Upper lobe of left lung (tissue), 6 donors: ENCODE results near the gene GCH1. TPM values are rescaled to one million over a fixed set of nuclear protein-coding genes. Genes with fewer than 3 reads are reported as not detected.

Experiments used
- ATAC-seq, 2 donors: fragments of 200-7000 bp; cut with Tn5 transposase; one replicate each; pipeline ENCODE4 v1.9.1; 2022; ENCODE audit warnings: mild to moderate bottlenecking in 2 of 2, moderate library complexity in 2 of 2; ENCODE audit not compliant: low FRiP score in 2 of 2
- DNase-seq, 2 donors: peaks; one replicate each; pipeline ENCODE4 v3.0.0-alpha.2; 2019 to 2020
- H3K27ac ChIP-seq, 4 donors: fragments of 200-600 bp; sonication (generic); one replicate each; pipeline ENCODE4 v1.5.1; 2016 to 2019
- H3K27me3 ChIP-seq, 4 donors: fragments of 200-600 bp; sonication (generic); one replicate each; pipeline ENCODE4 v1.5.1; 2017 to 2019
- H3K36me3 ChIP-seq, 4 donors: fragments of 200-600 bp; sonication (generic); one replicate each; pipeline ENCODE4 v1.5.1; 2016 to 2019
- H3K4me1 ChIP-seq, 4 donors: fragments of 200-600 bp; sonication (generic); one replicate each; pipeline ENCODE4 v1.5.1; 2018 to 2019
- H3K4me3 ChIP-seq, 4 donors: fragments of 200-600 bp; sonication (generic); one replicate each; pipeline ENCODE4 v1.5.1; 2017 to 2019; ENCODE audit warnings: mild to moderate bottlenecking in 2 of 4, moderate library complexity in 1 of 4
- H3K9me3 ChIP-seq, 4 donors: fragments of 200-600 bp; sonication (generic); one replicate each; pipeline ENCODE4 v1.5.1; 2018 to 2019
- EP300 ChIP-seq, 4 donors: sonication (generic); formaldehyde crosslinking; IDR thresholded peaks; one replicate each; pipeline ENCODE4 v1.5.1; 2017; ENCODE audit warnings: antibody characterized with exemption in 4 of 4, control low read depth in 2 of 4
- POLR2A ChIP-seq, 4 donors: fragments of 450-650 bp; IDR thresholded peaks; one replicate each; pipeline ENCODE4 v1.5.1; 2016 to 2017; ENCODE audit warnings: antibody characterized with exemption in 4 of 4, mild to moderate bottlenecking in 2 of 4
- POLR2AphosphoS5 ChIP-seq, 2 donors: sonication (generic); formaldehyde crosslinking; IDR thresholded peaks; one replicate each; pipeline ENCODE4 v1.5.1; 2017; ENCODE audit warnings: antibody characterized with exemption in 2 of 2
- WGBS, 2 donors: methylation state at CpG; one replicate each; pipeline ENCODE4 v1.1.5; 2017 to 2018; 5-methylcytosine and 5-hydroxymethylcytosine counted together
- total RNA-seq, 6 donors: library from RNA; depleted of rRNA in 4 of 6; stranded (reverse); fragments of >200 nt in 4 of 6; gene quantifications; one replicate each; pipeline versions ENCODE4 v1.1.0 to v1.2.1, GENCODE V29; 2016 to 2021
- TF ChIP-seq, protein P1 (sequence below), 6 experiments: fragments of 450-650 bp in 4 of 6; fragments of 200-600 bp in 2 of 6; sonication (generic) in 2 of 6; IDR thresholded peaks; one replicate each; pipeline ENCODE4 v1.5.1; 2016 to 2019; ENCODE audit warnings: antibody characterized with exemption in 6 of 6
- donor health status: DM: no; HTN: no; CAD: no; lungs with moderate emphysema.
- donor health status: DM: no; HTN: yes; CAD: no; lungs with severe emphysema.

The GCH1 gene
- total RNA-seq, 6 donors from 2014 or later: 7.9 to 26.3 (median 19.5) TPM

DNA sequence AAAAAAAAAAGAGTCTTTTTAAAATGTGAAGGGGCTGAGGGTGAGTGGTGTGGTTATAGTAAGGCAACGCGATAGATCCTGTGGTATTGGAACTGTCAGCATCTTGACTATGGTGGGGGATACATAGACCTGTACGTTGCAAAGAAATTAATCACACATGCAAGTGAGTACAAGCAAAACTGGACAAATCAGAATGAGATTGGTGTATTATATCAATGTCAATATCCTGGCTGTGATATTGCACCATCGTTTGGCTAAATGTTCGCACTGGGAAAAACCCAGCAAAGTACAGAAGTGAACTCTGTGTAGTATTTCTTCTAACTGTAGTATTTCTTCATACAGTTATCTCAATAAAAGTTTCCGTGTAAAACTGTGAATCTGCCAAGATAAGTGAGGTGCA is 67.9 kb downstream of the GCH1 start:
- TF ChIP-seq, protein P1, sequence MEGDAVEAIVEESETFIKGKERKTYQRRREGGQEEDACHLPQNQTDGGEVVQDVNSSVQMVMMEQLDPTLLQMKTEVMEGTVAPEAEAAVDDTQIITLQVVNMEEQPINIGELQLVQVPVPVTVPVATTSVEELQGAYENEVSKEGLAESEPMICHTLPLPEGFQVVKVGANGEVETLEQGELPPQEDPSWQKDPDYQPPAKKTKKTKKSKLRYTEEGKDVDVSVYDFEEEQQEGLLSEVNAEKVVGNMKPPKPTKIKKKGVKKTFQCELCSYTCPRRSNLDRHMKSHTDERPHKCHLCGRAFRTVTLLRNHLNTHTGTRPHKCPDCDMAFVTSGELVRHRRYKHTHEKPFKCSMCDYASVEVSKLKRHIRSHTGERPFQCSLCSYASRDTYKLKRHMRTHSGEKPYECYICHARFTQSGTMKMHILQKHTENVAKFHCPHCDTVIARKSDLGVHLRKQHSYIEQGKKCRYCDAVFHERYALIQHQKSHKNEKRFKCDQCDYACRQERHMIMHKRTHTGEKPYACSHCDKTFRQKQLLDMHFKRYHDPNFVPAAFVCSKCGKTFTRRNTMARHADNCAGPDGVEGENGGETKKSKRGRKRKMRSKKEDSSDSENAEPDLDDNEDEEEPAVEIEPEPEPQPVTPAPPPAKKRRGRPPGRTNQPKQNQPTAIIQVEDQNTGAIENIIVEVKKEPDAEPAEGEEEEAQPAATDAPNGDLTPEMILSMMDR (IDR thresholded peaks at IDR 0.05): no peak
- TF ChIP-seq EP300 (IDR thresholded peaks at IDR 0.05) (no peak), POLR2AphosphoS5 (IDR thresholded peaks at IDR 0.05) (no peak), POLR2A (IDR thresholded peaks at IDR 0.05) (no peak)
- ATAC-seq (no peak), DNase-seq (no peak)
- H3K27ac ChIP-seq: no peak overlapping the region
- H3K27me3 ChIP-seq: no peaks in the 10 kb centered on the region
- H3K36me3 ChIP-seq: no peaks in the 10 kb centered on the region
- H3K4me1 ChIP-seq: peaks cover 0 to 8% (median under 1%) of the 10 kb centered on the region in 4 donors
- H3K9me3 ChIP-seq: no peaks in the 10 kb centered on the region
- WGBS, 2 donors: 85 to 88% methylated on average over 6 of the region's 6 CpGs
- H3K4me3 ChIP-seq: no peak overlapping the region

DNA sequence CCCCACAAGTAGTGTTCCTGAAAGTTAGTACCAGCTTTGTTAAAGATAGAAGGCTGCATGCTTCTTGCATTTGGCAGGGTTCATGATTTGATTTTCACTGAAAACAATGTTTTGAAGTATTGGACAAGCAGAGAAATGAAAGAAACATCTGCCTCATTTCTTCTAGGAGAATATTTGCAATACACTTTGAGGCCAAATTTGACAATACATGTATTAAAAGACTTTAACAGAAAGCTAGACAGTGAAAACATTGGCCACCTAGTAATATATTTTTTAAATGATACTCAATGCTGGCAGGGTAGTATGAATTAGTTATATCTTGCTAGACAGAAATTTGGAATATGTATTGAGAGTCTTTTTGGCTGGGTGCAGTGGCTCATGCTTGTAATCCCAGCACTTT is 68.5 kb downstream of the GCH1 start:
- Histone ChIP-seq H3K9me3 (no peaks in the 10 kb centered on the region), H3K36me3 (no peaks in the 10 kb centered on the region), H3K4me1 (peaks cover 0 to 5% (median 0%) of the 10 kb centered on the region in 4 donors), H3K27me3 (no peaks in the 10 kb centered on the region), H3K4me3 (no peak overlapping the region), H3K27ac (no peak overlapping the region)
- TF ChIP-seq, protein P1 (IDR thresholded peaks at IDR 0.05): no peak
- no peak for TF ChIP-seq EP300 (IDR thresholded peaks at IDR 0.05)
- no peak for TF ChIP-seq POLR2A (IDR thresholded peaks at IDR 0.05)
- no peak for TF ChIP-seq POLR2AphosphoS5 (IDR thresholded peaks at IDR 0.05)
- ATAC-seq (no peak), DNase-seq (no peak)

DNA sequence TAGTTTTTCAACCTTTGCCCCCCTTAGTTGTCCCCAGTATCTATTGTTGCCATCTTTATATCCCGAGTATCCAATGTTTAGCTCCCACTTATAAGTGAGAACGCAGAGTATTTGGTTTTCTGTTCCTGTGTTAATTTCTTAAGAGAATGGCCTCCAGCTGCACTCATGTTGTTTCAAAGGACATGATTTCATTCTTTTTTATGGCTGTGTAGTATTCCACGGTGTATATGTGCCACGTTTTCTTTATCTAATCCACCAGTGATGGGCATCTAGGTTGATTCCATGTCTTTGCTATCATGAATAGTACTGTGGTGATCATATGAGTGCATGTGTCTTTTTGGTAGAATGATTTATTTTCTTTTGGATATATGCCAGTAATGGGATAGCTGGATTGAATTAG is 72.0 kb downstream of the GCH1 start:
- DNase-seq (no peak), ATAC-seq (no peak)
- Histone ChIP-seq H3K27me3 (no peaks in the 10 kb centered on the region), H3K4me3 (no peak overlapping the region), H3K36me3 (no peaks in the 10 kb centered on the region), H3K4me1 (no peaks in the 10 kb centered on the region), H3K27ac (no peak overlapping the region), H3K9me3 (no peaks in the 10 kb centered on the region)
- TF ChIP-seq POLR2A (IDR thresholded peaks at IDR 0.05): no peak
- TF ChIP-seq POLR2AphosphoS5 (IDR thresholded peaks at IDR 0.05): no peak
- TF ChIP-seq EP300 (IDR thresholded peaks at IDR 0.05): no peak
- TF ChIP-seq, protein P1 (IDR thresholded peaks at IDR 0.05): no peak
- 96 to 98% methylated on average over 4 of the region's 4 CpGs for WGBS, 2 donors

DNA sequence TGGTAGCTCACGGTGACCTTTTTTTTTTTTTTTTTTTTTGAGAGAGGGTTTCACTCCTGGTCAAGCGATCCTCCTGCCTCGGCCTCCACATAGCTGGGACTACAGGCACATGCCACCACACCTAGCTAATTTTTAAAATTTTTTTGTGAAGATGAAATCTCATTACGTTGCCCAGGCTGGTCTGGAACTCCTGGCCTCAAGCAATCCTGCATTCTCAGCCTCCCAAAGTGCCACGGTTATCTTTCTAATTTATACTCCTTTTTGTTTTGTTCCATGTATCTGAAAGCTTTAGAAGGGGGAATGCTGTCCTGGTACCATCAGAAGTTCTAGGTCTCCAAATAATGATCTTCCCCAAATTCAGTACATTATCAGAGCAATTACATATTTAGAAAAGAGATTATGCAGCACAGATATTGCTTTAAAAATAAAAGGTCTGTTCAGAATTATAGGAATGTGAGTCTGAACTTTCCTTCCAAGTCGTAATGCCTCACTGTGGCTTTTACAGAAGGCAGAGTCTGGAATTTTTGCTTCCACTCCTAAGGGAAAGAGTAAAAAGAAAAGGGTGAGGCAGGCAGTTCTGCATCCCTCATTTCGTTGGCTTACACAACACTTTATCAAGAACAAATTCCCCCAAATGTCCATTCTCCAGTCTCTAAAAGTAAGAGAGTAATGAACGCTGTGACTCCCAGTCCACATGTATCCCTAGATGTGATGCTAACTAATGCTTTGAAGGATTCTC is 73.0 kb downstream of the GCH1 start:
- DNase-seq (no peak), ATAC-seq (no peak)
- TF ChIP-seq EP300 (IDR thresholded peaks at IDR 0.05) (no peak), POLR2A (IDR thresholded peaks at IDR 0.05) (no peak), POLR2AphosphoS5 (IDR thresholded peaks at IDR 0.05) (no peak)
- TF ChIP-seq, protein P1 (IDR thresholded peaks at IDR 0.05): no peak
- Histone ChIP-seq H3K4me1 (no peaks in the 10 kb centered on the region), H3K36me3 (no peaks in the 10 kb centered on the region), H3K9me3 (peaks cover 0 to 5% (median 0%) of the 10 kb centered on the region in 4 donors), H3K4me3 (no peak overlapping the region), H3K27ac (no peak overlapping the region), H3K27me3 (no peaks in the 10 kb centered on the region)
- WGBS, 2 donors: 77 to 79% methylated on average over 8 of the region's 8 CpGs

DNA sequence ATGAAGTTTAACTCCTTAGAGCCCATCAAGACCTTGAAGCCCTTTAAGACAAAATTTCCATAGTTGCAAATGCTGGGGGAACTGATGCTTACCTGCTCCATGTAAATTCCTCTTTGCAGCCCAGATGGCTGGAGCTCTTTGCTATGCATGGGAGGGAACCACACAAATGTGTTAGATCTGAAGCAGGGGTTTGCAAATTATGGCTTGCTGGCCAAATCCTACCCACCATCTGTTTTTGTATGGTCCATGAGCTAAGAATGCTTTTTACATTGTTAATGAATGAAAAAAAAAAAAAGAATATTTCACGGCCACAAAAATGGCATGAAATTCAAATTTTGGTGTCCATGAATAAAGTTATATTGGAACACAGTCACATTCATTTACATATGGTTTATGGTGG is 74.6 kb downstream of the GCH1 start:
- no peak overlapping the region for H3K27ac ChIP-seq
- no peaks in the 10 kb centered on the region for H3K36me3 ChIP-seq
- H3K4me3 ChIP-seq: no peak overlapping the region
- ATAC-seq (no peak), DNase-seq (no peak)
- no peaks in the 10 kb centered on the region for H3K4me1 ChIP-seq
- no peaks in the 10 kb centered on the region for H3K27me3 ChIP-seq
- WGBS, 2 donors: 91 to 98% methylated on average over 1 of the region's 1 CpG
- TF ChIP-seq POLR2A (IDR thresholded peaks at IDR 0.05) (no peak), POLR2AphosphoS5 (IDR thresholded peaks at IDR 0.05) (no peak), EP300 (IDR thresholded peaks at IDR 0.05) (no peak)
- TF ChIP-seq, protein P1 (IDR thresholded peaks at IDR 0.05): no peak
- peaks cover 6 to 22% (median 8%) of the 10 kb centered on the region in 4 donors for H3K9me3 ChIP-seq
